GM23338 (cell line): ENCODE data around the gene GSG1L. TPM values are rescaled to one million over a fixed set of nuclear protein-coding genes. Genes with fewer than 3 reads are reported as not detected.

Source experiments
- ATAC-seq: fragments of 200-7000 bp; cut with Tn5 transposase; 3 replicates; pipeline ENCODE4 v1.9.1; 2020
- DNase-seq: peaks from one replicate; pipeline ENCODE4 v3.0.0-alpha.2; 2015; ENCODE audit warnings: low spot score
- H2AFZ ChIP-seq: fragments of 200-600 bp; sonication (generic); 2 replicates; pipeline ENCODE4 v1.8.0; 2016; ENCODE audit warnings: antibody characterized with exemption, mild to moderate bottlenecking, moderate library complexity
- H3F3A ChIP-seq: fragments of 200-600 bp; sonication (generic); replicated peaks from 2 replicates; pipeline ENCODE4 v1.8.0; 2017; ENCODE audit warnings: antibody characterized with exemption, mixed run types, low read depth
- H3K27ac ChIP-seq: fragments of 200-600 bp; sonication (generic); 2 replicates; pipeline ENCODE4 v1.6.1; 2016; ENCODE audit warnings: low read depth
- H3K27me3 ChIP-seq: fragments of 200-600 bp; sonication (generic); 2 replicates; pipeline ENCODE4 v1.8.0; 2016; ENCODE audit warnings: mild to moderate bottlenecking, mixed run types, moderate library complexity; ENCODE audit not compliant: insufficient read depth
- H3K36me3 ChIP-seq: fragments of 200-600 bp; sonication (generic); 2 replicates; pipeline ENCODE4 v1.8.0; 2016; ENCODE audit warnings: mild to moderate bottlenecking; ENCODE audit not compliant: insufficient read depth
- H3K4me1 ChIP-seq: fragments of 200-600 bp; sonication (generic); 2 replicates; pipeline ENCODE4 v1.8.0; 2016; ENCODE audit warnings: mild to moderate bottlenecking, moderate library complexity; ENCODE audit not compliant: insufficient read depth
- H3K4me2 ChIP-seq: fragments of 200-600 bp; sonication (generic); 2 replicates; pipeline ENCODE4 v1.7.1; 2017; ENCODE audit warnings: mixed run types
- H3K4me3 ChIP-seq: fragments of 200-600 bp; sonication (generic); 2 replicates; pipeline ENCODE4 v1.6.1; 2016; ENCODE audit warnings: mixed run types
- H3K79me2 ChIP-seq: fragments of 200-600 bp; sonication (generic); replicated peaks from 2 replicates; pipeline ENCODE4 v1.8.0; 2017; ENCODE audit warnings: mild to moderate bottlenecking; ENCODE audit not compliant: insufficient read depth
- H3K9me2 ChIP-seq: fragments of 200-600 bp; sonication (generic); 2 replicates; pipeline ENCODE4 v1.8.0; 2017; ENCODE audit not compliant: insufficient read depth
- H4K20me1 ChIP-seq: fragments of 200-600 bp; sonication (generic); replicated peaks from 2 replicates; pipeline ENCODE4 v1.8.0; 2017; ENCODE audit warnings: mild to moderate bottlenecking; ENCODE audit not compliant: insufficient read depth
- H3K27ac Mint-ChIP-seq: 2 replicates; pipeline ENCODE4 v1.8.0; 2020; ENCODE audit warnings: inconsistent platforms, mild to moderate bottlenecking, moderate library complexity, mixed read lengths
- H3K27me3 Mint-ChIP-seq: 3 replicates; pipeline ENCODE4 v1.8.0; 2022; ENCODE audit warnings: low read depth, mild to moderate bottlenecking, moderate library complexity, mixed read lengths, inconsistent platforms; ENCODE audit not compliant: insufficient read depth, poor library complexity
- H3K36me3 Mint-ChIP-seq: 3 replicates; pipeline ENCODE4 v1.8.0; 2021; ENCODE audit warnings: low read depth, mild to moderate bottlenecking, inconsistent platforms, moderate library complexity, mixed read lengths
- H3K4me1 Mint-ChIP-seq: 3 replicates; pipeline ENCODE4 v1.8.0; 2020; ENCODE audit warnings: mild to moderate bottlenecking, inconsistent platforms, mixed read lengths
- H3K4me3 Mint-ChIP-seq: 3 replicates; pipeline ENCODE4 v1.8.0; 2021; ENCODE audit warnings: moderate library complexity, mild to moderate bottlenecking, inconsistent platforms, mixed read lengths
- H3K9me3 Mint-ChIP-seq: 3 replicates; pipeline ENCODE4 v1.8.0; 2020; ENCODE audit warnings: moderate library complexity, mild to moderate bottlenecking, inconsistent platforms, mixed read lengths
- CTCF ChIP-seq, 2 experiments: fragments of 200-600 bp in 1 of 2; sonication (generic) in 1 of 2; conservative IDR thresholded peaks; 2 replicates each; pipeline versions ENCODE4 v1.5.1 to v1.6.1; 2016 to 2017; ENCODE audit warnings: antibody characterized with exemption in 2 of 2, low read depth in 2 of 2, mild to moderate bottlenecking in 2 of 2, moderate library complexity in 1 of 2
- ETS1 ChIP-seq: IDR thresholded peaks from 2 replicates; pipeline ENCODE4 v1.6.1; 2016; ENCODE audit warnings: antibody characterized with exemption
- EZH2 ChIP-seq: fragments of 200-600 bp; sonication (generic); IDR thresholded peaks from one replicate; pipeline ENCODE4 v1.8.0; 2017; ENCODE audit warnings: antibody characterized with exemption, mild to moderate bottlenecking, low read depth; ENCODE audit not compliant: unreplicated experiment
- EZH2phosphoT487 ChIP-seq: fragments of 200-600 bp; sonication (generic); IDR thresholded peaks from one replicate; pipeline ENCODE4 v1.8.1; 2018; ENCODE audit warnings: antibody characterized with exemption; ENCODE audit not compliant: unreplicated experiment
- NANOG ChIP-seq: IDR thresholded peaks from 2 replicates; pipeline ENCODE4 v1.6.1; 2016; ENCODE audit warnings: antibody characterized with exemption, borderline replicate concordance
- POLR2AphosphoS5 ChIP-seq: IDR thresholded peaks from 2 replicates; pipeline ENCODE4 v1.6.1; 2016; ENCODE audit warnings: antibody characterized with exemption, low read depth
- REST ChIP-seq: IDR thresholded peaks from one replicate; pipeline ENCODE4 v1.6.1; 2018; ENCODE audit warnings: antibody characterized with exemption; ENCODE audit not compliant: unreplicated experiment
- ZNF114 ChIP-seq: fragments of 250-450 bp; sonication (Bioruptor Pico); IDR thresholded peaks from 2 replicates; pipeline ENCODE4 v1.5.0; 2020; ENCODE audit warnings: mild to moderate bottlenecking, moderate library complexity
- ZNF331 ChIP-seq: fragments of 250-450 bp; sonication (Bioruptor Pico); IDR thresholded peaks from 2 replicates; pipeline ENCODE4 v1.5.0; 2020; ENCODE audit warnings: low read depth, mild to moderate bottlenecking, moderate library complexity
- polyA plus RNA-seq: library from polyadenylated mRNA; unstranded; fragments of >200 nt; fragmentation: Nextera tagmentation; extraction: Ambion mirVana; gene quantifications from 2 replicates; pipeline ENCODE4 v1.2.1, GENCODE V29; 2016
- total RNA-seq: library from RNA; depleted of rRNA; stranded (reverse); fragments of >200 nt; shearing (Covaris generic); gene quantifications from 2 replicates; pipeline ENCODE4 v1.2.3, GENCODE V29; 2014

The GSG1L gene
- total and polyA plus RNA-seq, 2 experiments from 2014 or later = 0.36 to 0.63 TPM

- Mint-ChIP-seq H3K4me1 (no peaks in the 10 kb centered on the region), H3K4me3 (no peak overlapping the region), H3K36me3 (no peaks in the 10 kb centered on the region), H3K27ac (no peak overlapping the region), H3K9me3 (peaks cover 3% of the 10 kb centered on the region; the same call in 2 of the 3 replicates), H3K27me3 (peaks cover 5% of the 10 kb centered on the region)
- ATAC-seq (no peak), DNase-seq (no peak)
- Histone ChIP-seq H3F3A (no peaks in the 10 kb centered on the region), H2AFZ (no peak overlapping the region), H3K36me3 (no peaks in the 10 kb centered on the region), H3K79me2 (no peaks in the 10 kb centered on the region), H4K20me1 (no peaks in the 10 kb centered on the region), H3K4me2 (no peak overlapping the region), H3K27ac (no peak overlapping the region), H3K9me2 (no peaks in the 10 kb centered on the region), H3K27me3 (no peaks in the 10 kb centered on the region), H3K4me1 (no peaks in the 10 kb centered on the region), H3K4me3 (no peak overlapping the region)
- TF ChIP-seq NANOG (no peak), ZNF331 (no peak), ZNF114 (no peak), REST (no peak), ETS1 (no peak), EZH2phosphoT487 (no peak), EZH2 (no peak)
Observed at GRCh38 chr16:28025631-28026030, 37.9 kb downstream of the GSG1L start.

GRCh38 chr16:28019218-28019617, 44.3 kb downstream of the GSG1L start:
- no peaks in the 10 kb centered on the region; the same call in 2 of the 3 replicates for H3K36me3 Mint-ChIP-seq
- peaks cover 4% of the 10 kb centered on the region for H3K27me3 Mint-ChIP-seq
- no peak overlapping the region for H3K4me3 Mint-ChIP-seq
- Histone ChIP-seq H2AFZ (no peak overlapping the region), H3F3A (no peaks in the 10 kb centered on the region), H3K27ac (no peak overlapping the region), H3K79me2 (no peaks in the 10 kb centered on the region), H4K20me1 (no peaks in the 10 kb centered on the region), H3K4me2 (no peak overlapping the region), H3K9me2 (no peaks in the 10 kb centered on the region), H3K4me3 (no peak overlapping the region), H3K36me3 (no peaks in the 10 kb centered on the region), H3K4me1 (no peaks in the 10 kb centered on the region), H3K27me3 (no peaks in the 10 kb centered on the region)
- DNase-seq (no peak), ATAC-seq (no peak)
- H3K9me3 Mint-ChIP-seq = peaks cover 3% of the 10 kb centered on the region; the same call in 2 of the 3 replicates
- no peak overlapping the region for H3K27ac Mint-ChIP-seq
- no peaks in the 10 kb centered on the region for H3K4me1 Mint-ChIP-seq
- TF ChIP-seq ZNF331 (no peak), NANOG (no peak), POLR2AphosphoS5 (no peak), CTCF (conservative IDR thresholded peaks at IDR 0.05; ENCODE audit: low read depth in 2 of 2) (no peak), ETS1 (no peak)
